Neuronal stem cell (in vitro differentiated cells): Measurements from ENCODE around the gene SSBP4. TPM values are rescaled to one million over a fixed set of nuclear protein-coding genes. Genes with fewer than 3 reads are reported as not detected.

Experiments used
- DNase-seq: peaks from one replicate; pipeline ENCODE4 v3.0.0-alpha.2; 2013; ENCODE audit warnings: low spot score
- H2AFZ ChIP-seq: one replicate; pipeline ENCODE4 v1.6.1; 2013; ENCODE audit warnings: mild to moderate bottlenecking, low read length, inconsistent platforms
- H2AK5ac ChIP-seq: 2 replicates; pipeline ENCODE4 v1.6.1; 2013; ENCODE audit warnings: low read depth, mild to moderate bottlenecking, inconsistent platforms, low read length, moderate library complexity, mixed read lengths
- H2BK120ac ChIP-seq: 2 replicates; pipeline ENCODE4 v1.6.1; 2013; ENCODE audit warnings: low read depth, mild to moderate bottlenecking, inconsistent platforms, low read length, moderate library complexity, mixed read lengths
- H2BK12ac ChIP-seq: one replicate; pipeline ENCODE4 v1.6.1; 2013; ENCODE audit warnings: low read length, inconsistent platforms
- H2BK15ac ChIP-seq: 2 replicates; pipeline ENCODE4 v1.6.1; 2013; ENCODE audit warnings: mild to moderate bottlenecking, low read length, inconsistent platforms, mixed read lengths
- H2BK5ac ChIP-seq: one replicate; pipeline ENCODE4 v1.6.1; 2013; ENCODE audit warnings: inconsistent platforms, mild to moderate bottlenecking, low read length, moderate library complexity
- H3K14ac ChIP-seq: one replicate; pipeline ENCODE4 v1.6.1; 2013; ENCODE audit warnings: low read length, inconsistent platforms
- H3K18ac ChIP-seq: 2 replicates; pipeline ENCODE4 v1.6.1; 2013; ENCODE audit warnings: low read length, inconsistent platforms
- H3K23ac ChIP-seq: 2 replicates; pipeline ENCODE4 v1.6.1; 2013; ENCODE audit warnings: low read depth, mild to moderate bottlenecking, mixed read lengths, low read length, inconsistent platforms; ENCODE audit not compliant: poor library complexity
- H3K27ac ChIP-seq: replicated peaks from 3 replicates; pipeline ENCODE4 v1.5.1; 2013; ENCODE audit warnings: low read length, inconsistent platforms
- H3K27me3 ChIP-seq, 3 experiments: 2 replicates each; pipeline ENCODE4 v1.6.1; 2013; ENCODE audit warnings: low read length in 3 of 3, mild to moderate bottlenecking in 2 of 3, inconsistent platforms in 1 of 3, low read depth in 1 of 3, mixed read lengths in 1 of 3, moderate library complexity in 1 of 3; ENCODE audit not compliant: control insufficient read depth in 3 of 3, insufficient read depth in 3 of 3
- H3K36me3 ChIP-seq, 2 donors: replicated peaks in 1 of 2; 2 replicates each; pipeline ENCODE4 v1.6.1; 2013; ENCODE audit warnings: low read length in 2 of 2; ENCODE audit not compliant: control insufficient read depth in 2 of 2, insufficient read depth in 2 of 2
- H3K4ac ChIP-seq: 2 replicates; pipeline ENCODE4 v1.6.1; 2013; ENCODE audit warnings: inconsistent platforms, mild to moderate bottlenecking, low read length, moderate library complexity
- H3K4me1 ChIP-seq, 2 donors: 1 replicate in 1 of 2; 2 replicates in 1 of 2; pipeline ENCODE4 v1.6.1; 2013; ENCODE audit warnings: low read length in 2 of 2, low read depth in 1 of 2; ENCODE audit not compliant: control insufficient read depth in 2 of 2, insufficient read depth in 1 of 2
- H3K4me2 ChIP-seq: one replicate; pipeline ENCODE4 v1.6.1; 2013; ENCODE audit warnings: mild to moderate bottlenecking, low read length, inconsistent platforms; ENCODE audit not compliant: insufficient read depth, poor library complexity, severe bottlenecking
- H3K4me3 ChIP-seq, 2 donors: 2 replicates each; pipeline ENCODE4 v1.5.1; 2013; ENCODE audit warnings: low read length in 2 of 2, mild to moderate bottlenecking in 2 of 2, inconsistent platforms in 1 of 2, moderate library complexity in 1 of 2
- H3K79me1 ChIP-seq: one replicate; pipeline ENCODE4 v1.6.1; 2013; ENCODE audit warnings: low read depth, mild to moderate bottlenecking, inconsistent platforms, low read length, moderate library complexity
- H3K9ac ChIP-seq: one replicate; pipeline ENCODE4 v1.6.1; 2013; ENCODE audit warnings: mild to moderate bottlenecking, low read depth, low read length, inconsistent platforms; ENCODE audit not compliant: poor library complexity
- H3K9me3 ChIP-seq, 2 donors: replicated peaks in 1 of 2; 2 replicates each; pipeline versions ENCODE3 to v1.6.1; 2013; ENCODE audit warnings: low read length in 2 of 2, mild to moderate bottlenecking in 2 of 2, inconsistent platforms in 1 of 2, low read depth in 1 of 2, mixed read lengths in 1 of 2, moderate library complexity in 1 of 2; ENCODE audit not compliant: control insufficient read depth in 2 of 2, insufficient read depth in 1 of 2
- H4K8ac ChIP-seq: one replicate; pipeline ENCODE4 v1.6.1; 2013; ENCODE audit warnings: low read depth, mild to moderate bottlenecking, inconsistent platforms, low read length, moderate library complexity
- H4K91ac ChIP-seq: one replicate; pipeline ENCODE4 v1.6.1; 2013; ENCODE audit warnings: low read length, low read depth, mild to moderate bottlenecking, inconsistent platforms; ENCODE audit not compliant: poor library complexity
- WGBS, 2 donors: extraction: QIAGEN DNeasy Blood & Tissue Kit; methylation state at CpG; one replicate each; pipeline ENCODE4 v1.1.7; 2013; ENCODE audit warnings: missing lambda C conversion rate in 2 of 2, mixed read lengths in 1 of 2; ENCODE audit not compliant: insufficient read length in 2 of 2, insufficient replicate concordance in 1 of 2; ENCODE audit errors: extremely low coverage in 2 of 2; 5-methylcytosine and 5-hydroxymethylcytosine counted together
- polyA plus RNA-seq, 2 experiments: library from polyadenylated mRNA; stranded (reverse); fragments of 200-250 nt; gene quantifications; one replicate each; pipeline ENCODE4 v1.2.3, GENCODE V29; 2013

The SSBP4 gene
- 66.8 TPM for polyA plus RNA-seq (2013, experiment 1 of 2)
- 64.3 TPM for polyA plus RNA-seq (2013, experiment 2 of 2)

DNA sequence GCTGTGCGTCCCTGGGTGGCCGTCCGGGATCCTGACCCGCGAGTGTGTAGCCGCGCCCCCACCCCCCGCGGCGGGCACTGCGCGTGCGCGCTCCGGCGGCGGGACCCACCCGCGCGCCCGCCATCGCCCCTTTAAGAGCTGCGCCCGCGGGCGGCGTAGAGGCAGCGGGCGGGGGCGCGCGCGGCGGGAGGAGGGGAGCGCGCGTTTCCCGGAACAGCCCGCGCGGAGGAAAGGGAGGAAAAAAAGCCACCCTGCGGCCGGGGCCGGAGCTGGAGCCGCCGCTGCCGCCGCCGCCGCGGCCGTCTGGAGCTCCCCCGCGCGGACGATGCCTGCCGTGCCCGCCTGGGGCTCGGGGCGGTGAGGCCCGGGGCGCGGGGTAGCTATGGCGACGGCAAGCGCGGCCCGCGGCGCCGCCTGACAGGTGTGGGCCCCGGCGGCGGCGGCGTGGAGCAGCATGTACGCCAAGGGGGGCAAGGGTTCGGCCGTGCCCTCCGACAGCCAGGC is at the start of gene SSBP4:
TSS of gene SSBP4 (plus strand) at position 204 of the 504 bp plus-strand sequence. CDS start at position 455, 251 bp downstream.
- peak within 1 kb of the TSS; percentile 56 for H4K91ac ChIP-seq
- no CpG with 5 or more reads among the region's 80 CpGs for WGBS, 2 donors
- H2AK5ac ChIP-seq: peak within 1 kb of the TSS; percentile 91
- H3K27me3 ChIP-seq: peaks cover 0 to 20% (median 0%) of the 10 kb centered on the region in 3 experiments
- peak within 1 kb of the TSS; percentile 92 for H2BK15ac ChIP-seq
- H2BK12ac ChIP-seq: peak within 1 kb of the TSS; percentile 90
- peak within 1 kb of the TSS; percentile 69 for H3K4ac ChIP-seq
- H3K23ac ChIP-seq: peak within 1 kb of the TSS; percentile 94
- H3K9me3 ChIP-seq: peaks cover 0 to 2% of the 10 kb centered on the region in 2 donors
- H4K8ac ChIP-seq: no peak within 1 kb of the TSS
- H3K27ac ChIP-seq: no peak within 1 kb of the TSS
- peak within 1 kb of the TSS; percentile 56 for H2AFZ ChIP-seq
- H3K14ac ChIP-seq: peak within 1 kb of the TSS; percentile 82
- peak within 1 kb of the TSS; percentile 89 for H2BK5ac ChIP-seq
- peaks cover 35 to 70% of the 10 kb centered on the region in 2 donors for H3K4me1 ChIP-seq
- H3K36me3 ChIP-seq: peaks cover 0 to 15% of the 10 kb centered on the region in 2 donors
- H3K79me1 ChIP-seq: peaks cover 11% of the 10 kb centered on the region
- H3K9ac ChIP-seq: peak within 1 kb of the TSS; percentile 91
- peak within 1 kb of the TSS; percentile 92 for H3K4me2 ChIP-seq
- H3K18ac ChIP-seq: peak within 1 kb of the TSS; percentile 98
- peak within 1 kb of the TSS; percentile 83 to 86 for H3K4me3 ChIP-seq
- H2BK120ac ChIP-seq: peak within 1 kb of the TSS; percentile 77
- peak; percentile 76 for DNase-seq

DNA sequence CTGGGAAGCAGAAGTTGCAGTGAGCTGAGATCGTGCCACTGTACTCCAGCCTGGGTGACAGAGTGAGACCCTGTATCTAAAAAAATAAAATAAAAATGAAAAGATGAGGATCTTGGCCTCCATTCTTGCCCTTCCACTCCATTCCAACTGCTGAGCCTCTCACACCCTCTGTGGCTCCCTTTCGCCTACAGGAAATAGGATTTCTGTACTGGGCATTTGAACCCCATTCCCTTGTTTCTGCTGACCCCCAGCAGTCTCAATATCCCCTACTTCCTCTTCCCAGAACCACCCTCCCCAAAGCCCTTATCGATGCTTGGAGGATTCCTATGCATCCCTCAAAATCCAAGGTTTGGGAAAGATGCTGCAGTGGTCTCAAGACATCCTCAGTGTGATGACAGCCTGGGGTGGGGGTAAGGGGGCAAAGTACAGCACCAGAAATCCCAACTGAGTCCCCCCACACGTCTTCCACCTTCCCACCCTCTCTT is 45.7 kb upstream of the SSBP4 start:
- H3K4me3 ChIP-seq: no peak overlapping the region
- H2AK5ac ChIP-seq: no peak overlapping the region
- DNase-seq: no peak
- H4K8ac ChIP-seq: no peak overlapping the region
- peaks cover 21 to 31% of the 10 kb centered on the region in 2 donors for H3K4me1 ChIP-seq
- H3K4me2 ChIP-seq: no peak overlapping the region
- no peaks in the 10 kb centered on the region for H3K27me3 ChIP-seq
- H2BK12ac ChIP-seq: no peak overlapping the region
- H3K9ac ChIP-seq: no peak overlapping the region
- H3K14ac ChIP-seq: no peak overlapping the region
- H2BK5ac ChIP-seq: peak overlapping the region; percentile 27
- no peak overlapping the region for H4K91ac ChIP-seq
- no peaks in the 10 kb centered on the region for H3K79me1 ChIP-seq
- H3K27ac ChIP-seq: peak overlapping the region; percentile 33
- no peak overlapping the region for H2AFZ ChIP-seq
- WGBS, 2 donors: no CpG with 5 or more reads among the region's 4 CpGs
- H2BK15ac ChIP-seq: no peak overlapping the region
- peak overlapping the region; percentile 6 for H3K18ac ChIP-seq
- H2BK120ac ChIP-seq: no peak overlapping the region
- no peak overlapping the region for H3K4ac ChIP-seq
- H3K36me3 ChIP-seq: no peaks in the 10 kb centered on the region
- no peak overlapping the region for H3K23ac ChIP-seq
- no peaks in the 10 kb centered on the region for H3K9me3 ChIP-seq

DNA sequence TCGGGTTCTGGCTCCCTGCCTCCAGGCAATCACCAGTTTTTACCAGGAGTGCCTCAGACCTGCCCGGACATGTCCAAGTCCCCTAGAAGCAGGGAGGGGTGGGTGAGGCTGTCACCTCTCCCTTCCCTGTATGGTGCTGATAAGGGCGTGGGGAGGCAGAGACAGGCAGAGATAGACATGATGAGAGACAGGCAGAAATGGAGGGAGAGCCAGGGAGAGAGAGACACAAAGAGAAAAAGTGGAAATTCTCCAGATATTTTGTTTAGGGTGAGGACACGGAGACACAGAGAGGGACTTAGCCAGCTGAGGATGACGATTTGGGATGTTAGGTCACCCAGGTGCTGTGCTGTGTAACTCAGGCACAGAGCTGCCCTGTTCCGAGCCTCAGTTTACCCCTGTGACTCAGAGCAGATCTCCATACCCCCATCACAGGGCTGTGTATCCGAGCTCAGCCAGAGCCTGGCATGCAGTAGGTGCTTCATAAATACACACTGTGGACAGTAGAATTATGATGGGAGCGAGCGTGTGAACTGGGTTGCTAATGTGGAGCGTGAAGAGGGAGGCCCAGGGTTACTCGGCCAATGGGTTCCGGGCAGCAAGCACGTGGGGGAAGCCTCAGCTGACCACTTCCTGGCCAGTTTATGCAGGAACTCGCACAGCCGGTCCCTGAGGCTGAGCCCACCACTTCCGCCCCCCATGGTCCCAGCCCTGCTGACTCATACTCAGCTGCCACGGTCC is 45.1 kb upstream of the SSBP4 start:
- no peaks in the 10 kb centered on the region for H3K36me3 ChIP-seq
- no peaks in the 10 kb centered on the region for H3K9me3 ChIP-seq
- no peak overlapping the region for H2BK15ac ChIP-seq
- WGBS, 2 donors: no CpG with 5 or more reads among the region's 17 CpGs
- no peak overlapping the region for H3K4me2 ChIP-seq
- no peaks in the 10 kb centered on the region for H3K79me1 ChIP-seq
- peaks cover 19 to 25% of the 10 kb centered on the region in 2 donors for H3K4me1 ChIP-seq
- peak overlapping the region; percentile 13 for H4K91ac ChIP-seq
- H3K18ac ChIP-seq: peak overlapping the region; percentile 71
- peak overlapping the region; percentile 51 for H2AFZ ChIP-seq
- no peak overlapping the region for H4K8ac ChIP-seq
- no peak overlapping the region for H2BK12ac ChIP-seq
- no peak overlapping the region for H3K14ac ChIP-seq
- no peak overlapping the region for H3K4ac ChIP-seq
- no peak overlapping the region for H3K9ac ChIP-seq
- H3K23ac ChIP-seq: no peak overlapping the region
- peak overlapping the region; percentile 27 for H2BK5ac ChIP-seq
- H2AK5ac ChIP-seq: peak overlapping the region; percentile 34
- H3K27me3 ChIP-seq: no peaks in the 10 kb centered on the region
- no peak for DNase-seq
- peak overlapping the region; percentile 38 for H2BK120ac ChIP-seq
- H3K4me3 ChIP-seq: no peak overlapping the region
- H3K27ac ChIP-seq: peak overlapping the region; percentile 45

DNA sequence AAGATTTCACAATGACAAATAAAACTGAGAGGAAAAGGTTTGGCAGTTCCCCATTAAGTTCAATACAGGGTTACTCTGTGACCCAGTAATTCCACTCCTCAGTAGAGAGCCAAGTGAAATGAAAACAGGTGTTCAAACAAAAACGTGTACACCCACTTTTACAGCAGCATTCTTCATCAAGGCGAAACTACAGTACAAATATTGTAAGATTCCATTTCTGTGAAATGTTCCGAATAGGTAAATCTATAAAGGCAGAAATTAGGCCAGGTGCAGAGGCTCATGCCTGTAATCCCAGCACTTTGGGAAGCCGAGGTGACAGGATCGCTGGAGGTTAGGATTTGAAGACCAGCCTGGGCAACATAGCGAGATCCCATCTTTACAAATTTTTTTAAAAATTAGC is 42.2 kb upstream of the SSBP4 start:
- Histone ChIP-seq H3K9ac (no peak overlapping the region), H3K27ac (no peak overlapping the region), H3K36me3 (no peaks in the 10 kb centered on the region), H3K4me2 (no peak overlapping the region), H2BK15ac (no peak overlapping the region), H2BK5ac (no peak overlapping the region), H3K9me3 (no peaks in the 10 kb centered on the region), H3K4me3 (no peak overlapping the region), H2BK12ac (no peak overlapping the region), H3K23ac (no peak overlapping the region), H4K8ac (no peak overlapping the region), H2AFZ (no peak overlapping the region), H3K4ac (no peak overlapping the region), H3K79me1 (no peaks in the 10 kb centered on the region), H3K4me1 (peaks cover 16 to 17% of the 10 kb centered on the region in 2 donors), H4K91ac (no peak overlapping the region), H3K14ac (no peak overlapping the region), H3K27me3 (no peaks in the 10 kb centered on the region), H3K18ac (no peak overlapping the region), H2AK5ac (no peak overlapping the region), H2BK120ac (no peak overlapping the region)
- no peak for DNase-seq
- WGBS, 2 donors: no CpG with 5 or more reads among the region's 6 CpGs
